Esophagus mucosa (tissue), 1 donor: ENCODE data around the gene PRADC1. TPM values are rescaled to one million over a fixed set of nuclear protein-coding genes. Genes with fewer than 3 reads are reported as not detected.
"Not testable (repeated sequence)": the region's sequence is repeated elsewhere in the genome, so short reads cannot be mapped to it uniquely, and the experiment has no call there.

Source experiments
- ATAC-seq: fragments of 200-7000 bp; cut with Tn5 transposase; one replicate; pipeline ENCODE4 v1.9.1; 2020
- total RNA-seq: library from RNA; stranded (reverse); gene quantifications from one replicate; pipeline ENCODE4 v1.2.4, GENCODE V29; 2023
- donor health status: DM: yes; HTN: yes; CAD: no.

PRADC1 gene
- 19.0 TPM for total RNA-seq

DNA sequence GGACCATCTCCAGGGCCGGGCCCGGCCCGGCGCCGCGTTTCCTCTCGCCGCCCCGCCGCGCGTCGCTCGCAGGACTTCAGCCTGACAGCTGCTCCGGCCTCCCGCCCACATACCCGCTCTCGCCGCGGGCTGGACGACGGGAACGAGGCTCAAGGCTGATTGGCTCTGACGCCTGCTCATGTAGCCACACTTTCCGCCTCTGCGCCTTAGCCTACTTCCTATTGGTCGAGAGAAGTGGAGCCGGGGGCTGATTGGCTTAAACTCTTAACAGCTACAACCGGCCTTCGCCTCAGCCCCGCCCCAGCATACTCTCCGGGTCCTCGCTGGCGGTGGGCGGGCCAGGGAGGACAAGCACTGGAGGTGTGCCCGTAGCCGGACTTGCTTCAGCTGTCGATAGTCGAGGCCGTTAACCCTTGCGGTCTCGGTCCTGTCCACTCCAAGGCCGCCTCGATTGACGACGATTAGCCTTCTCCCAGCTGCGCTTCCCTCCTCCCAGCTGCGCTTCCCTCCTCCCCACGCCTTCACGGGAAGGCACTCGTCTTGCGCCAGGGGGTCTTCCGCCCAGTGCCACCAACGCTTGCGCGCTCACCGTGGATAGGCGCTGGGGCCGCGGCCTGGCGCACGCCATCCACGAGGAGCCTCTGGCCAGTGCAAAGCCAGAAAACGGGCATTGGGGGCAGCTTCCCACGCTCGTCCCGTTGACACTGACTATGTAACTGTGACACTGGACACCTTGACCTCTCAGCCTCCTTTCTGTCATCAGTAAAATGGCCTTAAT lies at the start of gene PRADC1:
PRADC1 (minus strand) TSS at position 86 of the 778 bp plus-strand sequence; CDS start at position 7, 79 bp downstream.
- peak; percentile 98 for ATAC-seq

DNA sequence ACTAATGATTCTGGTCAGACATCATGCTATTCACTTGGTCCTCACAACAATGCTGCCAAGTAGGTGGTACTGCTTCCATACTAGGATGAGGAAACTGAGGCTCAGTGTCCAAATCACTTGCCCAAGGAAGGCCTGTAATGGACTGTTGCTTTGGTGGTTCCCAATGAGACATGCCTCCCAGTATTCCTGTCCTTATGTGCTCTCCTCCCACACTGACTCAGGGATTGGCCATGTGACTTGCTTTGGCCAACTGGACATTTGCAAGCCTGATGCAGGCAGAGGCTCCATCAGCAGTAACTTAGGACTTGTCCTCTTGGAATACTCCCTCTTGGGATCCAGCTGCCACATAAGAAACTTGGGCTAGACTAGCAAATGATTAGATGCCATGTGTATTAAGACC lies 48.2 kb upstream of the PRADC1 start:
- no peak for ATAC-seq

DNA sequence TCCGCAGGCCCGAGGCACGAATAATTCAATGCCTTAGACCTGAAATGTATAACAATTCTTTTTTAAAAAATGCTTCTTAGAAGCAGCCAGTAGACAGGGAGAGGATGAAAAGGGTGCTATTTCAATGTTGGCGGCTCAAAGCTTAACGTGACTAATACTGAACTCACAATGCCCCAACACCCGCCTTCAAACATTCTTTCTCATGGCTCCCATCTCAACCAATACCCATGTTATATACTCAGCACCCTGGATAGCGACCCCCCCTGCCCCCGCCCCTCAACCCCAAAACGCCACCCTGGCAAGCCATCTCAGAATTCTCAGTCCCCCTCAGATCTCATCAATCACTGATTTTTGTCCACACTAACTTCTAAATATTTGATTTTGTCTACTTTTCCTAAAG lies 46.8 kb upstream of the PRADC1 start:
- ATAC-seq, result no peak

DNA sequence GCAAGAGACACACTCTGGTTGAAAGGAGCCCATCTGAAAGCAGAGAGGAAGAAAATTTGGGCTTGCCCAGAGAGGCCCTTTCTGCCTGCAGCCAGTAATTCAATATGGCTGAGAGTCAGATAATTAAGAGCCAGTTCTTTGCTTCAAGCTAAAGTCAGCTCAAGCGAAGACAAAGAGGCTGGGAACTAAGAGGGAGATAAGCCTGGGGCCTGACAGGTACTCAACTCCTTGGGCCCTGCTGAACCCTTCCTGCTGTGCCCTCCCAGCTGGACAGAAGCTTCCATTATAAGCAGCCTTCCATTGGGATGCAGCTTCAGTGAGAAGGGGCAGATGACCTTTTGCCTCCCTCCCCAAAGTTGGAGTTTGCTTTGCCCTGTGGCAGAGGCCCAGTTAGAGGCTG lies 39.2 kb upstream of the PRADC1 start:
- ATAC-seq, result no peak

DNA sequence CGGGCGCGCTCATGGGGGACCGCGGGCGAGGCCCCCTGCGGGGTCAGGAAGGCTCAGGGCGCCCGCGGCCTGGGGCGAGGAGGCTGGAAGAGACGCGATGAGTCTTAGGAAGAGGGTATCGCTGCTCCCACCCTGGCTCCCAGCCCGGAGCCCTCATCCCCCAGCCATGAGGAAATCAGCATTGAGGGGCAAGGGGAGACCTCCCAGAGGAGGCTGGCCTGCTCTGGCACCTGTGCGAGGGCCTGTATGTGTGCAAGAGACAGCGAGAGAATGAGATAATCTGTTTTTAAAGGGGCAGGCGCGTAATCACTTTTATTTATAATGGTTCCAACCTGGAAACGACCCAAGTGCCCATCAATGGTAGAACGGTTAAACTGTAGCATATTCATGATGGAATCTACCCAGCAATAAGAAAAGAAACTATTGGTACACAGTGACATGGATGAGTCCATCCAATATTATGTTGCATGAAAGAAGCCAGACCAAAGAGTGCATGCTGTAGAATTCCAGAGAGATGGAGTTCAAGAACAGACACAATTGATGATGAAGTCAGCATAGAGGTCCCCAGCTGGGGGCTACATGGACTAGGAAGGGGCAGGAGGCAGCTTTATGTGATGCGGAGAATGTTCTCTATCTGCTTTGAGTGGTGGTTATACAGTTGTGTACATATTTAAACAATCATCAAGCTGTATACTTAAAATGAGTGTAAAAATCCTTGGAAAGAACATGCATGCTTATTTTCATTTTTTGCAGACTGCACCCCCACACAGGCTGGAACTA lies 36.8 kb upstream of the PRADC1 start:
- ATAC-seq, result no peak

DNA sequence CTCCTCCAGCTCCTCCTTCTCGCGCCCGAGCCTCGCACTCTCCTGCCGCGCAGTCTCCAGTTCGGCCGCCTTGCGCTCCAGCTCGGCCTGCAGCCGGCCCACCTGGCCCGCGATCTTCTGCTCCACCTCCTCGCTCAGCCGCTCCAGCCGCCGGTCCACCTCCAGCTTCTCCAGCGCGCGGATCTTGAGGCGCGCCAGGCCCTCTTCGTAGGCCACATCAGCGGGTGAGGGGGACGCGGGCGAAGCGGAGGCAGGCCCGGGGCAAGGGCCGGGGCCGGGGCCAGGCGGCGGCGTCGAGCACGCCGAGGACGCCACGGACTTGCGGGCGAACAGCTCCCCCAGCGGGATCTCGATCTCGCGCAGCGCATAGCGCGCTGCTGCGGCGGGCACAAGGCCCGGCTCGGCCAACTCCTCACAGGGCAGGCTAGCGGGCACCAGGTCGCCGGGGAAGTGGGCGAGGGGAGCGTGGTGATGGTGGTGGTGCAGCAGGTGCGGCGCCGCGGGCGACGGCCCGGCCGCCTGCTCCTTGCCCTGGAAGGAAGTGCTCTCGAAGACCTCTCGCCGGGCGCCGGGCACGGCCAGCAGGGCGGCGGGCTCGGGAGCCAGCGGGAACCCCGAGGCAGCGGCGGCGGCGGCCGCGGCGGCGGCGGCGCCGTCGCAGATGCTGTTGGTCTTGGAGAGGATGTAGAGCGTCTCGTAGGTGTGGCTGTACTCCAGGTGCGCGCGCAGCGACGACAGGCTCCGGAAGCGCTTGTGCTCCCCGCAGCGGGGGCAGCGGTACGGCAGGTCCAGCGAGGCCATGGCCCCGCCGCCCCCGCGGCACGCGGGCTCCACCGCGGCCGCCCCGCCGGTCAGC lies 36.0 kb upstream of the PRADC1 start:
- peak; percentile 76 for ATAC-seq

DNA sequence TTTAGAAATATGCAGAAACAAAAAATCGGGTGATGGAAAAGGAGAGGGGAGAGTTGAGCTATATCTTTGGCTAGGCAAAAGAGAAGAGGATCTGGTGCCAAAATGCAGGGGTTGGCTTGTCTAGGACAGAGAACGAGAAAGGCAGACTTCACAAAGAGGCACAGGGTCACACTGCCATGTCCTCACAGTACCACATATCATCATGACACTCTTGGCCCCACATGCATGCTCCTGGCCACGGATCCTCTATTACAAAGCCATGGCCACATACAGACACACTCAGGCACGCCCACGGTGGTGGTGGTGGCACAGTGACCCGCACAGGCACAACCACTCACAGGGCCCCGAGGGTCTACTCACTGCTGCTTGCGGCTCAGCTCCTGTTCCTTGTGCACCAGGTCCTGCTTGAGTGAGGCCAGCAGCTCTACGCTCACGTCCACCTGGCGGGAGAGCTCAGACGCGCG lies 35.4 kb upstream of the PRADC1 start:
- ATAC-seq, result no peak

DNA sequence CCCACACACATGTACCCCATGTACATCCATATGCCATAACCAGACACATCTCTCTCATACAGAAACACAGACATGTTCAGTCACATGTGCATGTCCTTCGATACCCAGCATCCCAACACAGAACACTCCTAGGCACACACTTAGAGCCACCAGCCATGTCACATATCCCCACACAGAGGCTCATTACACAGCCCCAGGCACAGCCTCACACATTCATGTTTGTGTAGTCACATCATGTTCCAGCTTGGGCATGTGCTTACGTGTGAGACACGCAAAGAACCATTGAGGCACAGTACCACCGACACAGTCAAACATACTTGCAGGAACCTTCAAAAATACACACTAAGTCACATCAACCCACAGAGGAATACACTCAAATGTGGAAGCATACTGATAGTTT lies 34.0 kb upstream of the PRADC1 start:
- ATAC-seq, result no peak

DNA sequence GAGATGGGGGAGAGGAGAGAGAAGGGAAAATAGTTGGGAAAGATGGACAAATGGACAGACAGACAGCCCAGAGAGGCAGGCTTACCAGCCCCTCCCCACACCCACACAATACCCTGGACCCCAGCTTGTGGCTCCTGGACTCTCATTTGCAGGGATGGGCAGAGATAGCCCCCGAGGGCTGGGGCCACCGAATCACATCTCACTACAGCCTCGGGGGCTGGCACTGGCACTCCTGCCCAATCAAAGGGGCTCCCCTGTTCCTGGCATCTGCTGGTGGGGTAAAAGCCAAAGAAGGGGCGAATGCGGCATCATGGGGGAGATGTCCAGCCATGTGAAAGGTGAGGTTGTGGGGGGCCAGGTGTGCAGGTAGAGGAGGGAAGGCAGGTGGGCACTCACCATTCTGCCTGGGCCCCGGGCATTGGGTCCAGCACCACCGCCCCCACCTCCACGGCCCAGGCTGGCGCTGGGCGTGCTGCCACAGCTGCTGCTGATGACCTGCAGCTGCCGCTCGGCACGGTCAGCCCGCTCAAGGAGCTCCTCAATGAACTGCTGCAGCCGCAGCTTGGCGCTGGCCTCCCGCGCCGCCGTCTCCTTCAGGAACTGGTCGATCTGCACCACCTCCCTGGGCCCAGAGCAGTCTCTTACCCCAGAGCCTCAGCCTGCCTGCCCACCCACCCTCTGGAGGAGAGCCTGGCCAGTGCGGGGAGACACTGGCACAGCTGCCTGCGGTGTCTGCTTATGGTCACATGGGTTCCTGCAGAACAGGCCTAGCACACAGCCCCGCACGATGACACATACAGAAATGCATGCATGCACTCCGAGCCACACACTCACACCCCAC lies 33.2 kb upstream of the PRADC1 start:
- no peak for ATAC-seq

DNA sequence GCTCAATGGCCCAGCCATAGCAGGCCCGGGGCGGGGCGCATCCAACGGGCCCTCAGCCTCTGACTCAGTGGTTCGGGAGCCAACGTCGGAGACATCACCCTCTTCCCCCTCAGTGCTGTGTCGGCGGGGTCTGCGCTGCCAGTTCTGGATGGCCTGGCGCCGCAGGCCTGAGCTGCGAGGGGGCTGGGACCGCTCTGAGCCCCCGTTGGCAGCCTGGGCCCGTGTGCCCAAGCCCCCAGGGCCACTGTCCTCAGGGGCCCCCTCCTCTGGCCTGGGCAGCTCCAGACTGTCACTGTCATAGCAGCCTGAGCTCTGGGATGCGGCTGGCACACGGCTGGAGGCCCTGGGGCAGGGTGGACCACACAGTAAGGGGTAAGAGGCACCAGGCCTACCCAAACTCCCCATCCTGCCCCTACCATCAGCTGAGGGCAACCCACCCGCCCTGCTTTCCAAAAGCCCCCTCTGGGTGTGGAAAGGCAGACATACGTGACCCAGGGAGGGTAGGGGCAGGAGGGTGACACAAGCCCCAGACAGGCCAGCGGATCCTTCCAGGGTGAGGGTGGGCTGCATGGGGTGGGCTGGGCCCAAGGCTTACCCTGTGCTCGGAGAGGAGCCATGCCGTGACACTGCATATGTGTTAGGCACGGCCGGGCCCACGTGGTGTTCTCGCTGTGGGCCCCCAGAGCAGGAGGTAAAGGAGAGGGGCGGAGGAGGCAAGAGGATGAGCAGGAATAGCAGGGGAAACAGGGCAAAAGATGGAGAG lies 32.4 kb upstream of the PRADC1 start:
- no peak for ATAC-seq

DNA sequence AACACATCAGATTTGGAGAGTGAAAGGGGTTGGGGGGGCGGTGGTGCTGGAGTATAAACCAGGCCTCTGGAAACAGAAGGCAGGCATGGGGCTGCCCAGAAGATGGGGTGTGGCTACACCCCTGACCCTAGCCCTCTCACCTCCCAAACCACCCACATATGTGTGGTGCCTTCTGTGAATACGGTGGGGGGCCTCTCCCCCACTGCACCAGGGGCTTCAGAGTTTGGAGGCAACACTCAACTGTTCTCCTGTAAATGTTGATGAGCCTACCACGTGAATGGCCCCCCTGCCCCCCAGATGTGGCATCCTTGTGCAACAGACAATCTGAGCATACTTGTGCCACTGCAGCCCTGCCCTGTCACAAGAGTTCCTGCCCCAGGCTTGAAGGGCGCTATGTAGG lies 31.7 kb upstream of the PRADC1 start:
- no peak for ATAC-seq

DNA sequence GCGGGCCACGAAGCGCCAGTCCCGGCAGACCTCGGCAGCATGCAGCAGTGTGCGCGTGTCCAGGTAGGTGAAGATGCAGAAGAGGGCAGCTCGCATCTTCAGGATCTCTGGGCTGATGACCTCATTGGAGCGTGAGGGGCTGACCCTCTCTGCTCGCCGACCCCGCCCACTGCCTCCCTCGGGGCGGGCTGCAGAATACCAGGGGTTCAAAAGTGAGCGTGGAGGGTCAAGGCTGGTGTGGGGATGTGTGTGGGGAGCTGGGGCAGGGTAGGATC lies 31.2 kb upstream of the PRADC1 start:
- no peak for ATAC-seq

DNA sequence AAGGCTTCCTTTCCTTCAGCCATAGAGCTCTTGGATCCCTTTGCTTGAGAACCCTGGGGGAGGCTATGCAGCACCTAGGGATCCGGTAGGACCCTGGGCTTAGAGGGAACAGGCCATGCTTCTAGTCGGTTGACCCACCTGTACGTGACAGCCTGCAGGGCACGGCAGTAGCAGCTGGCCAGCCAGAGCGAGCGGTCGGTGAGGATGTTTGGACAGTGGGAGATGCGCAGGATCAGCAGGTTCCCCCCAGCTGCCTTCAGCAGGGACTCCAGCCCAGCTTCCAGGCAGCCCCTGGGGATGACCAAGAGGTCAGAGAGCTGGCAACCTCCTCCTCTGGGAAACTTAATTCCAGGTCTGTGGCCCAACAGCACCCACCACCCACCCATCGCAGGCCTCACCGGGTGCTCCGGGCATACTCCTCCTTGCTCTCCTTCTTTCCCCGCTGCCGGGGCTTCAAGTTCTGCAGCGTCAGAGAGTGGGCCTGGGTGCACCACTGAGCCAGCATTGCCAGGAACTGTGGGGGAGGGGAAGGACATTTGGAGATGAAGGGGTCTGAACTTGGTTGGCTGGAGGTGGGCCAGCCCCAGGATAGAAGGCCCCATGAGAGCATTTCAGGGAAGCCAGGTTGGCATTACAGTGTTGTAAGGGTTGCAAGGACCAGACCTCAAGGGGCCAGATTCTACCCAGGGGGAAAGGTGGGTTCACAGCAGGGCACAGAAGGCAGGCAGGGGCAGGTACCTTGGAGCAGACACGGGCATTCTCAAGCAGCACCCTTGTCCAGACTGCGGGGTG lies 30.7 kb upstream of the PRADC1 start:
- ATAC-seq, result no peak

DNA sequence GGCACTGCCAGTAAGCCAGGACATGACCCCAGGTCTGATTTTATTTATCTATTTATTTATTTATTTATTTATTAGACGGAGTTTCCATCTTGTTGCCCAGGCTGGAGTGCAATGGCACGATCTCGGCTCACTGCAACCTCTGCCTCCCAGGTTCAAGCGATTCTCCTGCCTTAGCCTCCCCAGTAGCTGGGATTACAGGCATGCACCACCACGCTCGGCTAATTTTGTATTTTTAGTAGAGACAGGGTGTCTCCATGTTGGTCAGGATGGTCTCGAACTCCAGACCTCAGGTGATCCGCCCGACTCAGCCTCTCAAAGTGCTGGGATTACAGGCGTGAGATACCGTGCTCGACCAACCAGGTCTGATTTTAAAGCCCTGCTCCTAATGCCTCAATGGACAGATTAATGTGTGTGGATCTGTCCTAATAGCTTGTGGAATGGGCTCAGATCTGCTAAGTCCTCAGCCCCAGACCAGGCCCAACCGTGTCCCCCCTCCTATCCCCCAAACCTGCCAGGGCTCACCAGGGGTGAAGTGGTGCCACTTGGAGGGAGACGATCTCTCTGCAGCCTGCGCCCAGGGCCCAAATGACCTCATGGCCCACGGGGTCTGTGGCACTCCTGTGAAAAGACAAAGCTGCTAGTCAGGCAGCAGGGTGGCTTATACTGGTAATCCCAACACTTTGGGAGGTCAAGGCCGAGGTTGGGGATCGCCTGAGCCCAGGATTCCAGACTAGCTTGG lies 29.8 kb upstream of the PRADC1 start:
- not testable (repeated sequence) for ATAC-seq

DNA sequence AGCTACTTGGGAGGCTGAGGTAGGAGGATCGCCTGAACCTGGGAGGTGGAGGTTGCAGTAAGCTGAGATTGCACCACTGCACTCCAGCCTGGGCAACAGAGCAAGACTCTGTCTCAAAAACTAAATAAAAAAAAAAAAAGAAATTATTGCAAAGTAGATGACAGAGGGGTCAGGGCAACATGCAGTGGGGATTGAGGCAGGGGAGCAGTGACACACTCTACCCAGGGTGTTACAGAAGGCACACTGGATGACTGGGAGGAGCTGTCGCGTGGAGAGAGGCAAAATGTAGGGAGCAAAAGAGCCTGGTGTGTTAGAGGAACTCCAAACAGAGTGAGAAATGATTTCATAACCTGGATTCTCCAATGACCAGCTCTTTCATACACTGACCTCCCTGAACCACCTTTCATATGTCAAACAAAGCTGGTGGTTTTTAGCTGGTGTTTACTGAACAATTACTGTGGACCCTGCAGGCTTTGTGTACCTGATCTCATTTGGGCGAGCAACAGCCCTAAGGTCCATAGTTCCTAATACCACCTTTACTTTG lies 29.1 kb upstream of the PRADC1 start:
- no peak for ATAC-seq

DNA sequence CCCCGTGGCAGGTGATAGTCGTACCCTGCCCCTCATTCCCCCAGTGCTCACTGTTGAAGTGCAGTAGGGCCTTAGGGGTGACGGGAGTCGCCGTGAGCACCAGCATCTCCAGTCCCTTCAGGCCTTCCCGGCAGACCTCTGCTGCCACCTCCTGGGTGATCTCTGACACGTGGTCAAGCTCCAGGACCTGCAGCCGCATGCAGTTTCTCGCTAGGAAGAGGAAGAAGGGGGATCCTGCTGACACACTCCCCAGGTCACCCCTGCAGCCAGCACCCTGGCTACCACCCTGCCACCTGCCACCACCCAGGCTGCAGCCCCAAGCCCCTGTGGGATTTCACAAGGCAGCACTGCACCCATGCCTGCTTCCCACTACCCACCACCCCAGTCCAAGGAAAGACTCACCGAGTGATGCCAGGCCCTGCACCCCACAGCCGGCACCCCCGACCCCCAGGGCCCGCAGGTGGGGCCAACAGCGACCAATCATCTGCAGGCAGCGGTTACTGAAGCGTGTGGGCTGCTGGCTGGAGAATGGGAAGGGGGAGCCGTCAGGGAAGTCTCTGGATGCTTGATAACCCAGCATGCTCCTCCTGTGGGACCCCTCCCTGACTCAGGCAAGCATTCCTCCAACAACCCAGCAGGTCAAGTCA lies 27.4 kb upstream of the PRADC1 start:
- peak; percentile 68 for ATAC-seq

DNA sequence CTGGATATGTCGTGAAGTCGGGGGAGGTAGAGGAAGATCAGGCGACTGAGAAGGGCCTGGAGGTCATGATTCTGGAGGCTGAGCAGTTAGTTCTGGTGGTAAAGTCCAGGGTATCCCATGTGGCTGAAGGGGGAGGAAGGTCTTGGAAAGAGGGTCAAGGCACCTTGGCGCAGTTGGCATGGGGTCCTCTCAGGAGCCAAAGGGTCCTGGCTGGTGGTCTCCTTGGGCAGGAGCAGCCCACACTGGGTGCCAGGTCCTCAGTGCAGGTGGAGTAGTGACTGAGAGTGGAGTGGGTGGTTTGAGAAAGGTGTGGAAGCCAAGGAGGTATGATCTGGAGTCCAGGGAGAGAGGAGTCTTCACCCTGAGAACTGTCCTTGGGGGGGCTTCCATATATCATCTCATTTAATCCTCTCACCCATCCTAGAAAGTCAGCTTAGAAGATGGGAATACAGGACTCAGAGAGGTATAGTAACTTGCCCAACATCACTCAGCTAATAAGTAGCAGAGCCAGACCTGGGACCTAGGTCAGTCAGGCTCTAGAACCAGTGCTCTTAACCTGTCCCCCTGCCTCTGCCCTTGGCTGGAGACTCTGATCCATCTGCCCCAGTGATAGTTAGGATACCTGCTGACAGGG lies 26.8 kb upstream of the PRADC1 start:
- no peak for ATAC-seq

DNA sequence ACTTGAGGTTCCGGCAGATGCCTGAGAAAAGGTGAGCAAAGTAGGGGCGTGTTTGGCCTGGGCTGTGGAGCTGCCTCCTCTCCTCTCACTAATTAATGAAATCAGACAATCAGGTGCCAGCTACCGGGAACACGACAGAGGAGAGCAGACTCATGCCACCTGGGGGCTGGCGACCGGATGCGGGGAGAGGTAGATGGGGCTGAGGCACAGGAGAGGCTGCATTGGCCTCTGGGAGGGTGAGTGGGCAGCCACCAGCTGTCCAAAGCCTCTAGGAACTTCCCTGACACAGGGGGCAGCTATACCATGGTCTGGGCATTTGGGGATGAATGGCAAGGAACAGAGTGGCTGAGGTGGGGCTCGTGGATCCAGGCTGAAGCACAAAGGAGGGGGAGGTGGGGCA lies 26.2 kb upstream of the PRADC1 start:
- no peak for ATAC-seq

DNA sequence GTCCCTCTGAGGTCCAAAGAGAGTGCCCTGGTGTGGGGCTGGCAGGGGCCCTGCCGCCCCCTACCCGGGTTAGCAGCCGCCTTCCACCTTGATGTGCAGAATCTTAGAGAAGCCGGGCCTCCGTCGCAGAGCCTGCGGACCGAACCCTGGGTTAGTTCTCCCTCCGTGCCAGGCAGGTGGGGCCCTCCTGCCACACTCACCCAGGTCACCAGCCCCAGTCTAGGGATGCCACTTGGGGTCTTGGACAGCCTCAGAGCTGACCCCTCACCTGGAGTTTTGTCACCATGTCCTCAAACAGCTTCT lies 25.8 kb upstream of the PRADC1 start:
- no peak for ATAC-seq
